ENCODE measurements around the gene CFAP45.

Gene CFAP45

GRCh38 chr1:159832309-159832708 lies 67.7 kb downstream of the CFAP45 start:
- Histone ChIP-seq H3K27me3 (no peaks in the 10 kb centered on the region), H3K27ac (no peak overlapping the region), H3K36me3 (no peaks in the 10 kb centered on the region), H3K4me3 (ENCODE audit: low read depth in 1 of 2, low read length in 1 of 2) (no peak overlapping the region), H3K9me3 (no peaks in the 10 kb centered on the region), H3K4me1 (ENCODE audit: control insufficient read depth in 1 of 2, insufficient read depth in 1 of 2, low read depth in 1 of 2, low read length in 1 of 2) (peaks cover 20 to 29% of the 10 kb centered on the region in 2 experiments)
- no peak for TF ChIP-seq CTCF (IDR thresholded peaks at IDR 0.05)

DNA sequence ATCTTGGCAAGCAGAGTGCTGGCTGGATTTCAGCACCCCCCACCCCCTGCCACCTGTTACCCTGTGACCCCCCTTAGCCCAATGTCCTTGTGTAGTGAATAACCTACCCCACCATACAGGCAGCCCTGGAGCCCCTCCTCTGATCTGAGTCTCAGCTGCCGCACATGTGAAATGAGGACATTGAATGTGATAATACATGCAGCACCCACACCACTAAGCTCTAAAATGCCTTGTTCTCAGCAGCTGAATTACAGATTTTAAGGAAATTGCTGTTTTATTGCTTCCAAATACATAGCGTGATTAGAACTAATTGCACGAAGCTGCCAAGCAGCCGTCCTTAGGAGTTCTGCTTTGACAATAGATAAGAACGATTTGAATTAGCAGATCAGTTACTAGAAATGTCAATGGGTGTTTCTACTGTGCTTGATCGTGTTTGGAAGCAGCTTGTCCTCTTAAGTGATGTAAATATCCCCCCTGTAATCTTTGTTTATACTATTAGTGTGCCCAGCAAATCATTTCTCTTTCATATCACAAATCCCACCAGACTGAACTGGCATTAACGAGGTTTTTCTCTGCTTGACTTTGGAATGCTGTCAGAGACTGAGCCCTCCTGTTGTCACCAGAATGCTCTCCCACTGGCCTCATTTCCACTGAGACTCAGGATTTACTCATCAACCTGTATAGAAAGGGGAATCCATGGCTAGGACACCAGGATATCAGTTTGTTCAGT lies 68.4 kb downstream of the CFAP45 start:
- no peak overlapping the region for H3K27ac ChIP-seq
- no peak for TF ChIP-seq CTCF (IDR thresholded peaks at IDR 0.05)
- no peaks in the 10 kb centered on the region for H3K36me3 ChIP-seq
- H3K4me1 ChIP-seq (ENCODE audit: control insufficient read depth in 1 of 2, insufficient read depth in 1 of 2, low read depth in 1 of 2, low read length in 1 of 2): peaks cover 28 to 36% of the 10 kb centered on the region in 2 experiments
- H3K9me3 ChIP-seq: no peaks in the 10 kb centered on the region
- no peak overlapping the region for H3K4me3 ChIP-seq (ENCODE audit: low read depth in 1 of 2, low read length in 1 of 2)
- H3K27me3 ChIP-seq: no peaks in the 10 kb centered on the region

DNA sequence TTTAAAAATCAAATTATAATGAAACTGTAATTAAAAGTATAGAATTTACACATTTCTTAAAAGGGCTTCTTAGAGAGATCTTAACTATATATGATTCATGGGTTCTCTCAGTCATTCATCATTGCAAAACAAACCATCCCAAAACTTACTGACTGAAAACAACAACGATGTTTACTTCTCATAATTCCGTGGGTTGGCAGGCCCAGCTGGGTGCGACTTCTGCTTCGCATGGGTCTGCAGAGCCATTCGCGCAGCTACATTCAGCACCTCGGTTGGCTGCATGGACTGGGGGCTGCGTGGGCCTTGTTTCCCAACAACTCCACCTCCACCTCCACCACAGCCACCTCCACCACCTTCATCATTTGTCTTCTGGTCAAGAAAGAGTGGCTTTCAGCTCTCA lies 69.2 kb downstream of the CFAP45 start:
- Histone ChIP-seq H3K27me3 (no peaks in the 10 kb centered on the region), H3K9me3 (no peaks in the 10 kb centered on the region), H3K4me1 (ENCODE audit: control insufficient read depth in 1 of 2, insufficient read depth in 1 of 2, low read depth in 1 of 2, low read length in 1 of 2) (peaks cover 36 to 39% of the 10 kb centered on the region in 2 experiments), H3K36me3 (no peaks in the 10 kb centered on the region), H3K27ac (no peak overlapping the region), H3K4me3 (ENCODE audit: low read depth in 1 of 2, low read length in 1 of 2) (no peak overlapping the region)
- no peak for TF ChIP-seq CTCF (IDR thresholded peaks at IDR 0.05)

DNA sequence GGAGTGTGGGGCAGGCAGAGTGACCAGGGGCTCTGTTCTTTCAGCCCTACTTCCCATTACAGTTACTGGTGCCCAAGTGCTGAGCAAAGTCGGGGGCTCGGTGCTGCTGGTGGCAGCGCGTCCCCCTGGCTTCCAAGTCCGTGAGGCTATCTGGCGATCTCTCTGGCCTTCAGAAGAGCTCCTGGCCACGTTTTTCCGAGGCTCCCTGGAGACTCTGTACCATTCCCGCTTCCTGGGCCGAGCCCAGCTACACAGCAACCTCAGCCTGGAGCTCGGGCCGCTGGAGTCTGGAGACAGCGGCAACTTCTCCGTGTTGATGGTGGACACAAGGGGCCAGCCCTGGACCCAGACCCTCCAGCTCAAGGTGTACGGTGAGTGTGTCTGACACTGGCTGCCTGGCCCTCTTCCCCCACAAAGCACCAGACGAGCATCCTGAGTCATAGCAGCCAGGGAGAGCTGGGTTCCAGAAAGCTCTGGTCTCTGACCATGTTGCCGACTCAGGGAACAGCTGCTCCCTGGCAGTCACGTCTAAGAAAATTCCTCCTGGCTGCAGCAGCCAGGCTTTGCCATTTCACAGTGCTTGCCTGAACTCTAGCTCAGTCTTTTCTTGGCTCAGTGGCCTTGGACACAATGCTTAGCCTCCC lies 70.0 kb downstream of the CFAP45 start:
- H3K27me3 ChIP-seq: no peaks in the 10 kb centered on the region
- H3K4me1 ChIP-seq (ENCODE audit: control insufficient read depth in 1 of 2, insufficient read depth in 1 of 2, low read depth in 1 of 2, low read length in 1 of 2): peaks cover 44 to 45% of the 10 kb centered on the region in 2 experiments
- H3K27ac ChIP-seq: peak overlapping the region; percentile 50
- H3K36me3 ChIP-seq: no peaks in the 10 kb centered on the region
- TF ChIP-seq CTCF (IDR thresholded peaks at IDR 0.05): no peak
- H3K4me3 ChIP-seq (ENCODE audit: low read depth in 1 of 2, low read length in 1 of 2): no peak overlapping the region
- H3K9me3 ChIP-seq: no peaks in the 10 kb centered on the region

DNA sequence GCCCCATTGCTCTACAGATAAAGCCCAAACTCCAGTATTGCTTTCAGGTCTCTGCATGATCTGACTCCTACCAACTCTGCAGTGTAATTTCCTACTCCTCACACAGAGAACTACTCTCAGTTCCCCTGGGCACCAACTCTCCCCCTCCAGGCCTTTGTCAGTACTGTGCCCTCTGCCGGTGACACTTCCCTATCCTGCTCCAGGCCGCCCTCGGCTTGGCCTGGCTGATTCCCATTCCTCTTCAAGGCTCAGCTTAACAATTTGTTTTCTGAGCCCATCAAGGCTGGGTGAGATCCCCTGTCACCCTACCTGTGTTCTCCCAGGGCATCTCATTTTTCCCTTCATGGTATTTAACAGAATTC lies 70.7 kb downstream of the CFAP45 start:
- Histone ChIP-seq H3K9me3 (no peaks in the 10 kb centered on the region), H3K4me3 (ENCODE audit: low read depth in 1 of 2, low read length in 1 of 2) (no peak overlapping the region), H3K27me3 (no peaks in the 10 kb centered on the region), H3K36me3 (no peaks in the 10 kb centered on the region), H3K4me1 (ENCODE audit: control insufficient read depth in 1 of 2, insufficient read depth in 1 of 2, low read depth in 1 of 2, low read length in 1 of 2) (peaks cover 47 to 50% of the 10 kb centered on the region in 2 experiments), H3K27ac (peak overlapping the region; percentile 50)
- peak; percentile 47 for TF ChIP-seq CTCF (IDR thresholded peaks at IDR 0.05)
